ENCODE results near the gene HOXB5.

HOXB5 gene

GRCh38 chr17:48592057-48592514 is 1.5 kb downstream of the HOXB5 start:
- no peak for DNase-seq

GRCh38 chr17:48591255-48592056 is 2.1 kb downstream of the HOXB5 start:
- DNase-seq = no peak

GRCh38 chr17:48590607-48591161 is 2.9 kb downstream of the HOXB5 start:
- DNase-seq = no peak

- no peak for DNase-seq
Observed at GRCh38 chr17:48589831-48590606, 3.6 kb downstream of the HOXB5 start, which contains the start of gene HOXB3. Gene HOXB3, minus strand, starts transcription at chr17:48590241. Its CDS starts 37,767 bp downstream, at chr17:48552474.

- no peak for DNase-seq
Observed at GRCh38 chr17:48589060-48589830, 4.3 kb downstream of the HOXB5 start.

GRCh38 chr17:48588528-48588927 is 5.1 kb downstream of the HOXB5 start:
- no peak for DNase-seq

GRCh38 chr17:48588074-48588415 is 5.5 kb downstream of the HOXB5 start:
- DNase-seq = no peak

- DNase-seq = no peak
Observed at GRCh38 chr17:48587276-48588073, 6.1 kb downstream of the HOXB5 start.

GRCh38 chr17:48586355-48587258 is 7.0 kb downstream of the HOXB5 start:
- DNase-seq = no peak

- no peak for DNase-seq
Observed at GRCh38 chr17:48584223-48584741, 9.3 kb downstream of the HOXB5 start.

GRCh38 chr17:48583708-48584222 is 9.8 kb downstream of the HOXB5 start:
- DNase-seq = no peak

GRCh38 chr17:48582750-48583069 is 10.9 kb downstream of the HOXB5 start:
- no peak for DNase-seq

- DNase-seq = no peak
Observed at GRCh38 chr17:48579760-48580554, 13.6 kb downstream of the HOXB5 start.

- no peak for DNase-seq
Observed at GRCh38 chr17:48579471-48579759, 14.2 kb downstream of the HOXB5 start.

GRCh38 chr17:48578616-48579470 is 14.7 kb downstream of the HOXB5 start:
- no peak for DNase-seq

- DNase-seq = peak in 1 of 58 donors; percentile 2
Observed at GRCh38 chr17:48577946-48578615, 15.5 kb downstream of the HOXB5 start, which contains the start of gene HOXB4. Gene HOXB4, minus strand, starts transcription at chr17:48578350. Its CDS starts 31 bp downstream, at chr17:48578319.
